HG03280 (cell line): ENCODE measurements around the gene TTC36.
"Not testable (repeated sequence)": the region's sequence is repeated elsewhere in the genome, so short reads cannot be mapped to it uniquely, and the experiment has no call there.

Experiments
- ATAC-seq: cut with Tn5 transposase; IDR thresholded peaks from one replicate; pipeline ENCODE4 v1.9.1; 2021; ENCODE audit warnings: mild to moderate bottlenecking, moderate library complexity; ENCODE audit not compliant: unreplicated experiment

TTC36 gene

GRCh38 chr11:118577995-118578394 lies 50.7 kb downstream of the TTC36 start:
- not testable (repeated sequence) for ATAC-seq
